ENCODE results near the gene TPSAB1. TPM values are rescaled to one million over a fixed set of nuclear protein-coding genes. Genes with fewer than 3 reads are reported as not detected.
A peak's percentile ranks its signal among the peaks of the same experiment; 100 is the strongest.
"Not testable (repeated sequence)": the region's sequence is repeated elsewhere in the genome, so short reads cannot be mapped to it uniquely, and the experiment has no call there.

Gene TPSAB1
- total RNA-seq, 2 experiments from 2014 or later = not detected

DNA sequence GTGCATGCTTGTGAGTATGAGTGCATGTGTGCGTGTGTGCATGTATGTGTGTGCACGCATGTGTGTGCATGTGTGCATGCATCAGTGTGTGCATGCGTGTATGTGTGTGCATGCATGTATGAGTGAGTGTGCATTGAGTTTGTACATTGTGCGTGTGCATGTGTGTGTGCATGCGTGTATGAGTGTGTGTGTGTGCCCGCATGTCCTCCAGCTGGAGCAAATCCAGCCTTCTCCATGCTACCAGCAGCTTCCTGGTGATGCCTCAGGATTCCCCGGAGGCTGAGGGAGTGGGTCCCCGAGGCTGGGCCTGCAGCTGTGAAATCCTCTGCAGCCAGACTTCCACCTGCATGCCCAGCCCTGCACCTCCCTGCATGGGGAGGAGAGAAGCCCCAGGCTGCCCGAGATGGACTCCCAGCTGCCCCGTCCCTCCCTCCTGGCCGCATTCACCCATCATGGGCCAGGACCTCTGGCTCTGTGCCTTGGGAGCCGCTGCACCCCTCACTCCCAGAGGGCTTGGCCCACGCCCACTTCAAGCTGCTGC is 24.7 kb downstream of the TPSAB1 start:
- Mint-ChIP-seq H3K4me1 (no peaks in the 10 kb centered on the region), H3K36me3 (ENCODE audit: low read depth) (no peaks in the 10 kb centered on the region), H3K27me3 (peaks cover 9% of the 10 kb centered on the region), H3K4me3 (no peak overlapping the region), H3K27ac (no peak overlapping the region), H3K9me3 (ENCODE audit: low read depth) (peaks cover 8% of the 10 kb centered on the region)
- ChIA-PET POLR2A (no interaction called here), CTCF (no interaction called here)
- intact Hi-C loops (cut with DNase I, micrococcal nuclease) = no loop called here
- no peak for ATAC-seq
- no peak for DNase-seq

DNA sequence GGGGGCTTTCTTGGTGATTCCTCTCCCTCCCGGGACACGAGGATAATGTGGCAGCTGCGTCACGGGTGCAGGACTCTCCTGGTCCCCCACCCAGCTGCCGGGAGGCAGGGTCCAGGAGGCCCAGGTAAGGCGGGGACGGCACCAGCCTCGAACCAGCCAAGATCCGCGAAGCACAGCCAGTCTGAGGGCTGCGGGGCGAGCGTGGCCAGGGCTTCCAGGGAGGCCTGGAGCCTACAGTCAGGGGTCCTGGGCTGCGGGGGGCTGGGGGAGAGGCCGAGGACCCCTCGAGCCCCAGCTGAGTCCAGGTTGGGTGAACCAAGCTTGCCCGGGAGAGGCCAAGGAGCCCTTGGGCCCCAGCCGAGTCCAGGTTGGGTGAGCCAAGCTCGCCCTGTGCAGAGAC is 25.3 kb downstream of the TPSAB1 start:
- no peak for ATAC-seq
- CTCF ChIA-PET = no interaction called here
- POLR2A ChIA-PET = no interaction called here
- intact Hi-C loops (cut with DNase I, micrococcal nuclease) = no loop called here
- no peaks in the 10 kb centered on the region for H3K4me1 Mint-ChIP-seq
- H3K36me3 Mint-ChIP-seq (ENCODE audit: low read depth) = no peaks in the 10 kb centered on the region
- H3K27ac Mint-ChIP-seq = no peak overlapping the region
- no peak overlapping the region for H3K4me3 Mint-ChIP-seq
- no peak for DNase-seq
- peaks cover 8% of the 10 kb centered on the region for H3K9me3 Mint-ChIP-seq (ENCODE audit: low read depth)
- H3K27me3 Mint-ChIP-seq = peaks cover 4% of the 10 kb centered on the region

GRCh38 chr16:1269418-1269817 is 28.9 kb downstream of the TPSAB1 start:
- DNase-seq; ATAC-seq; H3K27me3 Mint-ChIP-seq; H3K4me3 Mint-ChIP-seq; intact Hi-C loops (cut with DNase I, micrococcal nuclease); H3K9me3 Mint-ChIP-seq (ENCODE audit: low read depth); POLR2A ChIA-PET; H3K4me1 Mint-ChIP-seq; H3K27ac Mint-ChIP-seq; H3K36me3 Mint-ChIP-seq (ENCODE audit: low read depth); CTCF ChIA-PET: not testable (repeated sequence)

DNA sequence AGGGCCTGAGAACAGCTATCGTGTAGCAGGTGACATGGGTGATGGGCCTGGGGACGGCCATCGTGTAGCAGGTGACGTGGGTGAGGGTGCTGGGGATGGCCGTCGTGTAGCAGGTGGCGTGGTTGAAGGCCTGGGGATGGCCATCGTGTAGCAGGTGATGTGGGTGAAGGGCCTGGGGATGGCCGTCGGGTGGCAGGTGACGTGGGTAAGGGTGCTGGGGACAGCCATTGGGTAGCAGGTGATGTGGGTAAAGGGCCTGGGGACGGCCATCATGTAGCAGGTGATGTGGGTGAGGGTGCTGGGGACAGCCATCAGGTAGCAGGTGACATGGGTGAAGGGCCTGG is 30.8 kb downstream of the TPSAB1 start:
- intact Hi-C loops (cut with DNase I, micrococcal nuclease) = no loop called here
- Mint-ChIP-seq H3K27me3 (peaks cover 10% of the 10 kb centered on the region), H3K9me3 (ENCODE audit: low read depth) (no peaks in the 10 kb centered on the region), H3K4me1 (peaks cover 2% of the 10 kb centered on the region), H3K4me3 (no peak overlapping the region), H3K27ac (no peak overlapping the region), H3K36me3 (ENCODE audit: low read depth) (no peaks in the 10 kb centered on the region)
- DNase-seq (no peak), ATAC-seq (no peak)
- ChIA-PET CTCF (interaction anchor here (1.2 kb wide), 1 partner anchor 30 kb away, joined by 4 read pairs; no protein-coding TSS in a partner anchor), POLR2A (no interaction called here)

DNA sequence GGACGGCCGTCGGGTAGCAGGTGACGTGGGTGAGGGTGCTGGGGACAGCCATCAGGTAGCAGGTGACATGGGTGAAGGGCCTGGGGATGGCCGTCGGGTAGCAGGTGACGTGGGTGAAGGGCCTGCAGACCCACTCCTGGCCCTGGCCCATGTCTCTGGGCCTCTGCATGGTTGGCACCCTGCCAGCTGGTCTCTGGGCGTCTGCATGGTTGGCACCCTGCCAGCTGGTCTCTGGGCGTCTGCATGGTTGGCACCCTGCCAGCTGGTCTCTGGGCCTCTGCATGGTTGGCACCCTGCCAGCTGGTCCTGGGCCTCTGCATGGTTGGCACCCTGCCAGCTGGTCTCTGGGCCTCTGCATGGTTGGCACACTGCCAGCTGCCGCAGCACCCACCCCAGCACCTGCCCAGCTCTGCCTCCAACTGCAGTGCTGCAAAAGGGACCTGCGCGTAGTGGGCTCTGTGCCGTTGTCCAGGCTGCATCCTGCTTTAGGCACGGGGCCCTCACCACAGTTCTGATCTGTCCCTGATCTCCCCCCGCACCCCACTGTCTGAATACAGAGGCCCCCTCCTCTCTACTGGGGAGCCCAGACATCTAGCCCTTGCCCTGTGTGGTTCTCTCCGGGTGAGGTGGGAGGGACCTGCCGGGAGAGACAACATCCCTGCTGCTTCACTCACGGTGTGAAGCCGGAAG is 31.4 kb downstream of the TPSAB1 start:
- H3K4me3 Mint-ChIP-seq; POLR2A ChIA-PET; H3K4me1 Mint-ChIP-seq; H3K27ac Mint-ChIP-seq; H3K9me3 Mint-ChIP-seq (ENCODE audit: low read depth); H3K36me3 Mint-ChIP-seq (ENCODE audit: low read depth); intact Hi-C loops (cut with DNase I, micrococcal nuclease); ATAC-seq; CTCF ChIA-PET; H3K27me3 Mint-ChIP-seq: not testable (repeated sequence)
- DNase-seq = peak; percentile 21

DNA sequence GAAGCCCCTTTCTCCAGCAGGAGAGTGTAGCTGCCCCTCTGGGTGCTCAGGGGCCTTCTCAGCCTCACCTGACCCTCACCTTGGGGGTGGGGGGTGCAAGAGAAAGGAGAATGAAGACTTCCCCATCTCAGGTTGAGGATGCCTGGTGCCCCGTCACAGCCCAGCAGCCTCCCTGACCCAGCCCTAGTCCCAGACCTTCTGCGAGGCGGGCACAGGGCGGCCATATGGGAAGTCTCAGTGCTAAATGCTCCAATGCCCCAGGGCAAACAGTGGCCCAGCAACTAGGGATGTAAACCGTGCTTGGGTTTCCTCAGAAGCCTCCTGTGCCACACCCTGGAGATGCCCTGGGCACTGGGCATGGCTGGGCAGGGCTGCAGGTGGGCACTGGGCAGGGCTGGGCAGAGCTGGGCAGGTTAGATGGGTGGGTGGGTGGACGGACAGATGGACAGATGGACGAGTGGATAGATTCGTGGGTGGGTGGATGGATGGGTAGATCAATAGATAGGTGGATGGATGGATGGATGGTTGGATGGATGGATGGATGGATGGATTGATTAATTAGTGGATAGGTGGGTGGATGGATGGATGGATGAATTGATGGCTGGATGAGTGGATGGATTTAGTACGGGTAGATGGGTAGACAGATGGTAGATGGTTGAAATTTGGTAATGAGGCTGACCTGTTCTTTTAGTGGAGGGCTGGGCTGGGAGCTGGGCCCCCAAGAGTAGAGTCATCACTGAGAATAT is 32.1 kb downstream of the TPSAB1 start:
- intact Hi-C loops (cut with DNase I, micrococcal nuclease) = no loop called here
- Mint-ChIP-seq H3K27ac (no peak overlapping the region), H3K4me1 (peaks cover 2% of the 10 kb centered on the region), H3K27me3 (peaks cover 11% of the 10 kb centered on the region), H3K9me3 (ENCODE audit: low read depth) (no peaks in the 10 kb centered on the region), H3K36me3 (ENCODE audit: low read depth) (no peaks in the 10 kb centered on the region), H3K4me3 (no peak overlapping the region)
- CTCF ChIA-PET = no interaction called here
- POLR2A ChIA-PET = no interaction called here
- DNase-seq = no peak
- ATAC-seq = no peak

DNA sequence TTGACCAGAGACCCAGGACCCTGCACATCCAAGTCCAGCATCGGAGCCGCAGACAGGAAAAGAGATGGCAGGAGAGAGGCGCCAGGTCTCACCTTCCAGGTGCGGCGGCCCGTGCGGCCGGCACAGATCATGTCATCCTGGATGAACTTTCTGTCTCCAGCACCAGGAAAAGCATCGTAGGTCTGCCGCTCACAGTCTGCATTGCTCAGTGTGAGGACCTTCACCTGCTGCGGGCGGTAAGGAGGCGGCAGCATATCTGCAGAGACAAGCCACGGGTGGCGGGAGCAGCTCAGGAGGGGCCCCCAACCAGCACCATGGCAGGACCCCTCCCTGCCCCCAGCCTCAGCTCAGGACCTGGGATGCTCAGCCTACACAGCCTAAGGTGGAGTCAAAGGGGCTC is 33.3 kb downstream of the TPSAB1 start:
- no peak for ATAC-seq
- intact Hi-C loops (cut with DNase I, micrococcal nuclease) = no loop called here
- POLR2A ChIA-PET = no interaction called here
- CTCF ChIA-PET = interaction anchor here (0.8 kb wide), 1 partner anchor 268 kb away, joined by 3 read pairs; no protein-coding TSS in a partner anchor
- Mint-ChIP-seq H3K4me1 (peaks cover 2% of the 10 kb centered on the region), H3K36me3 (ENCODE audit: low read depth) (no peaks in the 10 kb centered on the region), H3K4me3 (no peak overlapping the region), H3K27ac (no peak overlapping the region), H3K27me3 (peaks cover 13% of the 10 kb centered on the region), H3K9me3 (ENCODE audit: low read depth) (no peaks in the 10 kb centered on the region)
- no peak for DNase-seq

DNA sequence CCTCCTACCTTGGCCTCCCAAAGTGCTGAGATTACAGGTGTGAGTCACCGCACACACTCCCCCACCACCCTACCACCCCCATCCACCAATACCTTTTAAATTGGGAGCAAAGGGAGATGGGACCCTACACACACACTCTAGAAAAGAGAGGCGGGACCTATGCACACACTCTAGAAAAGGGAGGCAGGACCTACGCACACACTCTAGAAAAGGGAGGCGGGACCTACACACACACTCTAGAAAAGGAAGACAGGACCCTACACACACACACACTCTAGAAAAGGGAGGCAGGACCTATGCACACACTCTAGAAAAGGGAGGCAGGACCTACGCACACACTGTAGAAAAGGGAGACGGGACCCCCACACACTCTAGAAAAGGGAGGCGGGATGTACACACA is 34.3 kb downstream of the TPSAB1 start:
- H3K27me3 Mint-ChIP-seq = peaks cover 13% of the 10 kb centered on the region
- ChIA-PET CTCF (no interaction called here), POLR2A (no interaction called here)
- intact Hi-C loops (cut with DNase I, micrococcal nuclease) = no loop called here
- peaks cover 2% of the 10 kb centered on the region for H3K4me1 Mint-ChIP-seq
- DNase-seq (no peak), ATAC-seq (no peak)
- H3K36me3 Mint-ChIP-seq (ENCODE audit: low read depth) = no peaks in the 10 kb centered on the region
- H3K4me3 Mint-ChIP-seq = no peak overlapping the region
- H3K27ac Mint-ChIP-seq = no peak overlapping the region
- no peaks in the 10 kb centered on the region for H3K9me3 Mint-ChIP-seq (ENCODE audit: low read depth)

DNA sequence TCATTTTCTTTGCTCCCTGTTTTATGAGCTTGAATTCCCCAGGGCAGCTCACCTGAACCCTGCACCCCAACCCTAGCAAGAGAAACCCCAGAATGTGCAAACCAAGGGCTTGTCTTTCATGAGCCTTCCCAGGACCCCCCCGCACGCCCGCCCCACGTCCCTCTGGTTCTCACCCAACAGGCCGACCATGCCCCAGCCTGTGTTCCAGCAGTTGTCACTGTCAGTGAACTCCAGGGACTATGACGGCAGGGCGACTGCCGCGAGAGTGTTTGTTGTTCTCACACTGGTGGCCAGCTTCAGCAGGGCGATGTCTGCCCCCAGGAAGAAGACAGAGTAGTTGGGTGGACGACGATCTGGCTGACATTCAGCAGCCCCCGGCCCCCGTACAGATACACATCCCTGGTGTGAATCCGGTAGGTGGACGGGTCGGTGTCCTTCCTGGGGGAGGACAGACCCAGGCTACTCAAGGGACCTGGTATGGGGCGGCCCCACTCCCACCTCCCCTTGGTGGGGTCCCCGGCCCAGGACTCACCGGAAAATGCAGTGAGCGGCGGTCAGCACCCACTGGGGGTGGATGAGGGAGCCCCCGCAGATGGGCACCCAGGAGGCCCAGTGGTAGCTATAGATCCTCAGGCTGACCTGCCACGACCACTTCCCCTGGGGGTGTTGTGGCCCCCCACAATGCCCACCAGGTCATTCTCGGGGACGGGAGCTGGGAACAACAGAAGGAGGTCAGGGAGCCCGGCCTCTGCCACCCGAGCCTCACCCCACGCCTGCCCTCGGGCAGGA is 35.5 kb downstream of the TPSAB1 start:
- H3K36me3 Mint-ChIP-seq (ENCODE audit: low read depth) = no peaks in the 10 kb centered on the region
- CTCF ChIA-PET = no interaction called here
- intact Hi-C loops (cut with DNase I, micrococcal nuclease) = no loop called here
- POLR2A ChIA-PET = no interaction called here
- no peak for DNase-seq
- no peak overlapping the region for H3K4me3 Mint-ChIP-seq
- no peak overlapping the region for H3K27ac Mint-ChIP-seq
- H3K27me3 Mint-ChIP-seq = peaks cover 13% of the 10 kb centered on the region
- peaks cover 2% of the 10 kb centered on the region for H3K4me1 Mint-ChIP-seq
- H3K9me3 Mint-ChIP-seq (ENCODE audit: low read depth) = no peaks in the 10 kb centered on the region
- ATAC-seq = no peak

GRCh38 chr16:1276580-1276878 is 36.0 kb downstream of the TPSAB1 start:
- Mint-ChIP-seq H3K27ac (no peak overlapping the region), H3K27me3 (peaks cover 13% of the 10 kb centered on the region), H3K4me1 (peaks cover 2% of the 10 kb centered on the region), H3K4me3 (no peak overlapping the region), H3K9me3 (ENCODE audit: low read depth) (no peaks in the 10 kb centered on the region), H3K36me3 (ENCODE audit: low read depth) (no peaks in the 10 kb centered on the region)
- POLR2A ChIA-PET = no interaction called here
- ATAC-seq = no peak
- no peak for DNase-seq
- intact Hi-C loops (cut with DNase I, micrococcal nuclease) = no loop called here
- CTCF ChIA-PET = no interaction called here

- Mint-ChIP-seq H3K4me1 (peaks cover under 1% of the 10 kb centered on the region), H3K27me3 (peaks cover 13% of the 10 kb centered on the region), H3K27ac (no peak overlapping the region), H3K4me3 (no peak overlapping the region), H3K9me3 (ENCODE audit: low read depth) (no peaks in the 10 kb centered on the region), H3K36me3 (ENCODE audit: low read depth) (no peaks in the 10 kb centered on the region)
- POLR2A ChIA-PET = no interaction called here
- no peak for DNase-seq
- CTCF ChIA-PET = no interaction called here
- ATAC-seq = no peak
- intact Hi-C loops (cut with DNase I, micrococcal nuclease) = no loop called here
These were observed 36.7 kb downstream of the TPSAB1 start for GRCh38 chr16:1277151-1277598.
